HG03565 (cell line): ENCODE results near the gene GIPR.
"Not testable (repeated sequence)": the region's sequence is repeated elsewhere in the genome, so short reads cannot be mapped to it uniquely, and the experiment has no call there.

ENCODE experiments used
- ATAC-seq: cut with Tn5 transposase; IDR thresholded peaks from one replicate; pipeline ENCODE4 v1.9.1; 2021; ENCODE audit warnings: mild to moderate bottlenecking, moderate library complexity; ENCODE audit not compliant: unreplicated experiment

Gene GIPR

DNA sequence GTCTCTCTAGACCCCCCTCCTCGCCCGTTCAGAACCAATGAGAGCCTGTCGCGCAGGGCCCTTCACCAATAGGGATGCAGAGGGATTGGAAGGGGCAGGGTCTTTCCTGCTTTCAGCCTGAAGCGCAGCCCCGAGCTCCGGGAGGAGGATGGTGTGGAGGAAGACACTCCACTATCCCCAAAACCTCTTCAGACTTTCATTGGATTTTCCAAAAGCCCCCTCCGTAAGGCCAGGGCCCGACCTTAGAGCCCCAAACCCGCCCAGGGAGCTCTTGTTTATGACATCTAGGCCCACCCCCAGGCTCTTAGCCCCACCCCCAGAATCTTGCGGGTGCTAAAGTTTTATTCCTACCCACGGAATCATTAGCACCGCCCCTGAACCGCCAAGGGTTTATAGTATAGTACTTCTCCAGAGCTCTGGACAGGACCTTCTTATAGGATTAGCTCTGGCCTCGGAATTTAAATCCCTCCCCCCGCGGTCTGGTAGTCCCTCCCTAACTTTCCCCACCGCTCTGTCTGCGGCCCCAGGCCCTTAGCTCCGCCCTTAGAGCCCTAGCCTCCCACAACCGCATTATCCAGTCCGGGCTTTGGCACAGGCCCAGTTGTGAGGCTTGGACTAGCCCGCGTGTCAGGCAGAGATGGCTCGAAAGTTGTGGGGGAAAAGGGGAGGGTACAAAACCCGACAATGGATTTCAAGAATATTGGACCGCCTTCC is 22.2 kb upstream of the GIPR start:
- no peak for ATAC-seq

- no peak for ATAC-seq
These were observed 21.7 kb upstream of the GIPR start for GRCh38 chr19:45646345-45646698.

DNA sequence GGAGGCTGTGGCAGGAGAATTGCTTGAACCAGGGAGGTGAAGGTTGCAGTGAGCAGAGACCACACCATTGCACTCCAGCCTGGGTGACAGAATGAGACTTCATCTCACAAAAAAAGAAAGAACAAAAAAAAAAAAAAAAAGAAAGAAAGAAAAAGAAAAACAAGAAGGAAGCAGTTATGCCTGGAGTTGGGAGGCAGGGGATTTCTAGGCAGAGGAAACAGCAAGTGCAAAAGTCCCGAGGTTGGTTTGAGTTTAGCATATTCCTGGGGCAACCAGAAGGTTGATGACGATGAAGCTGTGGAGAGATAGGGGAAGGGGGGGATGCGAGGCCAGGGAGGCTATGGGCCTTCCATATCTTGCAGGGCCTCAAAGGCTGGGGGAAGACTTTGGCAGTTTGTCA is 17.3 kb upstream of the GIPR start:
- ATAC-seq, result no peak

GRCh38 chr19:45653634-45654033 is 14.4 kb upstream of the GIPR start:
- ATAC-seq, result no peak

DNA sequence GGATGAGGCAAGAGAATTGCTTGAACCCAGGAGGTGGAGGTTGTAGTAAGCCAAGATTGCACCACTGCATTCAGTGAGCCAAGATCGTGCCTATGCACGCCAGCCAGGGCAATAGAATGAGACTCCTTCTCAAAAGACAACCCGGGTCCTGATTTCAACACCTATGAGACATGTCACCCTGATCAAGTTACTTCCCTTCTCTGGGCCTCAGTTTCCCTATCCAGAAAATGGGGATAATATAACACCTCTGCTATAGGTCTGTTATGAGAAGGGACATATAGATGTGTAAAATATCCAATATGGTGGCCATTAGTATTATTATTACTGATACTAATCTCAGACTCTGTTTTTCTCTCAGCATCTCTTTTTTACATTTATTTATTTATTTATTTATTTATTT is 12.9 kb upstream of the GIPR start:
- ATAC-seq, result no peak

- no peak for ATAC-seq
These were observed 10.4 kb upstream of the GIPR start for GRCh38 chr19:45657520-45658167.

DNA sequence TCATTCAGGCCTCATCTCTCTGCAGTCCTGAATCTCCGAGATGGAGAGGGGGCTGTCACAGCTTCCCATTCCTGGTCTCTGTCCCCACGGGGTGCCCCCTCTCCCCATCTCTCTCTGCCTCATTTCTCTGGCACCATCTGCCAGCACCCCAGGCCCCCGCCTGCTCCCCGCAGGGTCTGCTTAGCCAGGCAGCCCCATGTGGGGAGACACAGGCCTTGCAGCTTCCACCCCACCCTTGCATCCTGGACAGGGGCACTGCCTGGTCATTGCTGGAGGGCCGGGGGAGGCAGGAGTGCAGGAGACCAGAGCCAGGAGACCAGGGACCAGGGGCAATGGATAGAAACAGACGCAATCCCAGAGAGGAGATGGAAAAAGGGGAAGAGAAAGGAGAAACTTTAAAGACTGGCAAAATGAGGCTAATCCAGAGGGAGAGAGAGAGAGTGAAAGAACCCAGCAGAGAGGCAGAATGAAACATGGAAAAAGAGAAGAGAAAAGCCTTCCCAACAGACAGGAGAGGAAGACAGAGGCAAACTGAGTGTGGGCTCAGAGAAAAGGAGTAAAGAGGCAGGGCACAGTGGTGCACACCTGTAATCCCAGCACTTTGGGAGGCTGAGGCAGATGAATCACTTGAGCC is 8.8 kb upstream of the GIPR start:
- ATAC-seq, result no peak

- ATAC-seq, result no peak
These were observed 7.4 kb upstream of the GIPR start for GRCh38 chr19:45660636-45661035.

DNA sequence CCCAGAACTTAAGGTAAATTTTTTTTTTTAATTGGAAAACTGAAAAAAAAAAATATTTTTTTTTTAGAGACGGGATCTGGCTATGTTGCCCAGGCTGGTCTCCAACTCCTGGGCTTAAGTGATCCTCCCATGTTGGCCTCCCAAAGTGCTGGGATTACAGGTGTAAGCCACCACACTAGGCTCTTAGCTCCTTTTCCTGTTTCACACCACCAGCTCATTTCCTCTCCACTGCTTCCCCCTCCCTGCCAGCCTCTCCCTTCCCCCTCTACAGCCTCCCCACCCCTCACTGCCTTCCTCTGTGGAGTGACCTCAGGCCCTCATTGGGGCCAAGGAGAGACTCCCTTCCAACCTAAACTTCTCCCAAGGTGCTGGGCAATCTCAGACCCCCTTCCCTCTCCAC is 4.2 kb upstream of the GIPR start:
- ATAC-seq, result no peak

GRCh38 chr19:45664575-45664974 is 3.4 kb upstream of the GIPR start:
- ATAC-seq, result no peak

DNA sequence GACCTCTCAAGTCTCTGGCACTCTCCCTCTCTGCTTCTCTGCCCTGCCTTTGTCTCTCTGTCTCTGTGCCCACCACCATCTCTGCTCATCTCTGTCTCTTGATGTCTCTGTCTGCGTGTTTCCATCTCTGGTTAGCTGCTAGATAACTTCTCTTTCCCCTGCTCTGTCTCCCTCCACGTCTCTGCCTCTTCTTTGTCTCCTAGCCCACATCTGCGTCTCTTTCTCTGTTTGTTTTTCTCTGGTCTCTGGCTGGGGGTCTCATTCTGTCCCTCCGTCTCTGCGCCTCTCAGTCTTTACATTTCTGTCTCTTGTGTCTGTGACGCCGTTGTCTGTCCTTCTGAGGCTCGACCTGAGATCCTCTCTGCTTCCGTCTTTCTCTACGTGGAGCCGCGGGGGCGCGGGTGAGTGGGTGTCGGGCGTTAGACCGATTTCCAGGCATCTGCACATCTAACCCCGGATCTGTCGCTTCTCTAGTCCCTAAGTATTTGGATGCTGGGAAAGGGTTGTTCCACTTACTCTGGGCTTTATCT is 386 bp downstream of the GIPR start:
- ATAC-seq, result no peak

- ATAC-seq, result no peak
These were observed 2.8 kb downstream of the GIPR start for GRCh38 chr19:45670670-45671453.

DNA sequence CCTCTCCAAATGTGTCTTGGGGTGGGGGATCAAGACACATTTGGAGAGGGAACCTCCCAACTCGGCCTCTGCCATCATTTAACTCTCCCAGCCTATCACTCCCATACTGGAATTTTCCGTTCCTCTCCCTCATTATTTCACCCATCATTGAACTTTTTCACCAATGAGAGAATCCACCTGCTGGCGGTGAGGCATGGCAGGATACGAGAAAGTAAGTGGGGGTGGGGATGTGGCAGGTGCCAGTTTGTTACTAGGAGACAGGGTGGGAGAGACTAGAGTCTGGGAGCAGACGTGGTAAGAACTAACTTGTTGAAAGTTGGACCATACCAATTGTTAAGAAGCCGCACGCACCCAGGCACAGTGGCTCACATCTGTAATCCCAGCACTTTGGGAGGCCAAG is 6.9 kb downstream of the GIPR start:
- ATAC-seq, result no peak

DNA sequence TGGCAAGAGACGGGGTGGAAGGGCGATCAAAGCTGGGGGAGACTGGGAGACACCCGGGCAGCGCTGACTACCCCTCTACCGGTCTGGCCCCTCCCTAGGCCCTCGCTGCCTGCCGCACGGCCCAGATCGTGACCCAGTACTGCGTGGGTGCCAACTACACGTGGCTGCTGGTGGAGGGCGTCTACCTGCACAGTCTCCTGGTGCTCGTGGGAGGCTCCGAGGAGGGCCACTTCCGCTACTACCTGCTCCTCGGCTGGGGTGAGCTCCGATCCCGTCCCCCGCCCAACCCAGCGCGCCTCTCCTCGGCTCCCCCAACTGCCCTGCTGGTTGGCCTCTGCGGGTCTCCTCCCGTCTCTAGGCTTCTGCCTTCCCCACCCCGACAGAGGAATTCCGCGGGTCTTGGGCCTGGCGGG is 8.8 kb downstream of the GIPR start:
- ATAC-seq, result no peak

- ATAC-seq, result no peak
These were observed 9.6 kb downstream of the GIPR start for GRCh38 chr19:45677351-45678230.

- peak; percentile 59 for ATAC-seq
These were observed 13.5 kb downstream of the GIPR start for GRCh38 chr19:45681391-45682015.

GRCh38 chr19:45682117-45682516 is 14.1 kb downstream of the GIPR start:
- no peak for ATAC-seq

DNA sequence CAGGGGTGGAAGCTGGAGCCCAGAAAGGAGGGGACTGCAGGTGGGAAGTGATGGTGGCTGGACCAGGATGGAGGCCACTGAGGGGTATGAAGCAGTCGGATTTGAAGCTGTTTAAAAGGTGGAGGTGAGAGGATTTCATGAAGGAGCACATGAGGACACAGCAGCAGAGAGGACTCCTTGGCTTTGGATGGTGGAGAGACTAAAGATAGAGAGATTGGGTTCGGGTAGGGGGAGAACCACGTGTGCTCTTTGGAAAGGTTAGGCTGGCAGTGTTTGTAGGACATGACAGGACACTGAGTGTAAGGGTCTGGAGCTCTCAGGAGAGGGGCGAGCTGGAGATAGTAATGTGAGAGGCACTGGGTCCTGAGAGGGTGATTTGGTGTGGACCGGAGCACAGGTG is 14.9 kb downstream of the GIPR start:
- no peak for ATAC-seq

DNA sequence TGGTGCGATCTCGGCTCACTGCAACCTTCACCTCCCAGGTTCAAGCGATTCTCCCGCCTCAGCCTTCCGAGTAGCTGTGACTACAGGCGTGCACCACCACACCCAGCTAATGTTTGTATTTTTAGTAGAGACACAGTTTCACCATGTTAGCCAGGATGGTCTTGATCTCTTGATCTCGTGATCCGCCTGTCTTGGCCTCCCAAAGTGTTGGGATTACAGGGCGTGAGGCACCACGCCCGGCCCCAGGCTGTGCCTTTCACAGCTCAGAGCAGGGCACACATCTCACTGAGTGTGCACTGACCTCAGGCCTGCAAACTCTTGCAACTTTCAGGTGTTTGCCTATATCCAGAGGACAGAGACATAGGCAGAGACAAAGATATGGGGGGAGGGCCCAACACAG is 17.0 kb downstream of the GIPR start:
- not testable (repeated sequence) for ATAC-seq

DNA sequence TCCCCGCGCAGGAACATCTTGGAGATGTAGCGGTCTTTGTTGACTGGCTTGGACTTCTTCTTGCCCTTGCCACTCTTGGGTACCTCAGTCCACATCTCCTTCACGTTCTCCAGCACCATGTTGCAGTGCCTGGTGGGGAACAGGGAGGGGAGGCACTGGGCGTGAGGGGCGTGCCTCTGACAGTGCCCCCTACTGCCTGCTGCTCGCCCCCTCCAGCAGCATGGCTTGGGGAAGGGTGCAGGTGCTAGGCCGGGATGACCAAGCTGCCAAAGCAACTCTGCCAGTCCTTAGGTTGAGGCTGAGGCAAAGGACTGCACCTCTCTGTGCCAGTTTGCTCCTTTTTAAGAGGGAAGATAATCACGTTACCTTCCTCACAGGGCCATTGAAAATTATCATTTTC is 19.6 kb downstream of the GIPR start:
- ATAC-seq, result no peak
